NCI-H524 (cell line): ENCODE data around the gene ACKR2.
A peak's percentile ranks its signal among the peaks of the same experiment; 100 is the strongest.
"Not testable (repeated sequence)": the region's sequence is repeated elsewhere in the genome, so short reads cannot be mapped to it uniquely, and the experiment has no call there.

Experiments
- DNase-seq, 2 experiments: peaks; one replicate each; lab custom pipeline; 2025; lab: John Stamatoyannopoulos, UW

The ACKR2 gene

DNA sequence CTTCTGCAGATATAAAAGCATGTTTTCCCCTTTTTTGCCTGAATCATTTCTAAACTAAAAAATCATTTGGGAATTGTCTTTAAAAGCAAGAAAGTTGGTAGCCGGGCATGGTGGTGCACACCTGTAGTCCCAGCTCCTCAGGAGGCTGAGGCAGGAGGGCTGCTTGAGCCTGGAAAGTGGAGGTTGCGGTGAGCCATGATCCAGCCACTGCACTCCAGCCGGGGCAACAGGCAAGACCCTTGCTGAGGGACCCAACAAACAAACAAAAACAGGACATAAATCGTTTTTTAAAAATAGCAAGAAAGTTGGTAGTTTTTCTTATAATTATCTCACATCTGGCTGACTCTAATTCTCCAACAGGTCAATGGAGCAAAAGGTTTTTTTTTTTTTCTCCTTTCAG lies 7.5 kb upstream of the ACKR2 start:
- no peak for DNase-seq

GRCh38 chr3:42802876-42803413 lies 6.3 kb upstream of the ACKR2 start:
- no peak for DNase-seq

DNA sequence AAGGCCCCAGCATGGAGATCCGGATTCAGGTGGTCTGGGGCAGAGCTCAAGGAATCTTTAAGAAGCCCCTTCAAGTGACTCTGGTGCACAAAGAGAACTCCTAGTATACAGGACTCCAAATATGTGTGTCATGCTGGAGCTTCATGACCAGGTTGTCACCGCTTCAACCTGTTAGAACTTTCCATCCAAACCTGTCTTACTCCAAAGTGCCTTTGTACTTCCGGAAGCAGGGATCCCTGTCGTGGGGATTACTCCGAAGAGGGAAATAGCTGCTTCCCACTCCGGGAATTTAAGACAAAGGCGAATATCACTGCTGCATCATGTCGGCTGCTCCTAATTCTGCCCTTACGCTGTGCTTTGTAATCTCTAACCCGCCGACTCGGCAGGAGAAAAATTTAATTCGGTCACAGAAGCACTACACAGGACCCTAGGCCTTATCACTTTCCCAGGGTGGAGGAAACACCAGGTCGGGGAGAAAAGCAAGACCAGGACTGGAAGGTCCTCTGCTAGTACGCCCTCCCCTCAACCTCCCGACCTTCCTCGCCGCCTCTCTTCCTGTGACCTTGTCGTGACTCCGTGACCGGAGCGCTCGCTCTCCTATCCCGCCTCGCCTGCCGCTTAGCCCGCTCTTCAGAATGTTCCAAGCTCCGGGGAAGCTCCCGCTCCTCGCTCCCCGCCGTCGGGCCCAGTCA lies 5.7 kb upstream of the ACKR2 start:
- DNase-seq = peak; percentile 55 to 66

DNA sequence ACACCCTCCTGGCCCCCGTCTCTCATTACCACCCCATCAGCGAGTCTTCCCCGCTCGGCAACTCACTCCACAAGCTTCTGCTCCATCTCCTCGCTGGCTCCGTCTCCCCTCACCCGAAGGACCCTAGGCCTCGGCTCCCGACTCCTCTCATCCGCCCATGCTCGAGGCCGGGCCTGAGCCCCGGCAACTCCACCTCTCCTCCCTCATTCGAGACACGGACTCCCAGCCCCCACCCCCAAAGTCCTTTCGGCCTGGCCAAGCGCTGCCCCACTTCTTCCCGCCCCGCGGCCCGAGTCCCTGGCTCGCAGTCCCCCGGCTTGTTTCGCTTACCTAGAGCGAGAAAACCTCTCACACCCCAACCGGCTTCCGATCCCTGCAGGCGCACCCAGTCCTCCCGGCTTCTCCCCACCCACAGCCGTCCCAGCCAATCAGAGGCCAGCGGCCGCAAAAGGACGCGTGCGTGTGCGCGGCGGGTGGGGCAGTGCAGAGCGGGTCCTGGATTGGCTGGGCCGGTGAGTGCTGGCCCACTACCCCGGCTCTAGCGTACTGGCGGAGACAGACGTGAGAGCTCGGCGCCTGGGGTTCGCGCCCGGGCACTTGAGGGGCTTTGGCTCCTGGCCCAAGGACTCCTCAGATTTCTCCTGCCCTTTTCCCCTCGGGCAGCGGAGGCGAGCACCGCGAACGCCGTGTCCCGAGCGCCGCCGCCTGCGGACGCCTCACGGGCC lies 5.0 kb upstream of the ACKR2 start, which contains the start of gene HIGD1A:
HIGD1A (minus strand) TSS at position 385 of the 725 bp plus-strand sequence. CDS start 10,237 bp downstream, outside the sequence.
- DNase-seq = peak; percentile 94

DNA sequence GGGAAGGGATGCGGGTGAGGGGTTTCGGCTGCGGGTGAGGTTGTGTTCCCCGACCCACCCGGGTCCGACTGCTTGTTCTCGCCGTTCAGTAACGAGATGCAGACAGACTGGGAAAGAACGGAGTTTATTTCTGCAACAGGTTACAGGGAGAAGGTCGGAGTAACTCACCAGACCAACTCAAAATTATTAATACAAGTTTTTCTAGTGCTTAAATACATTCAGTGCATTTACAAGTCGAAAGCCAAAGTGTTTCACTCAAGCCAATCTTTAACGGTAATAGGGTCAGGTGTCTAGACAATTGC lies 4.5 kb upstream of the ACKR2 start:
- DNase-seq = no peak

DNA sequence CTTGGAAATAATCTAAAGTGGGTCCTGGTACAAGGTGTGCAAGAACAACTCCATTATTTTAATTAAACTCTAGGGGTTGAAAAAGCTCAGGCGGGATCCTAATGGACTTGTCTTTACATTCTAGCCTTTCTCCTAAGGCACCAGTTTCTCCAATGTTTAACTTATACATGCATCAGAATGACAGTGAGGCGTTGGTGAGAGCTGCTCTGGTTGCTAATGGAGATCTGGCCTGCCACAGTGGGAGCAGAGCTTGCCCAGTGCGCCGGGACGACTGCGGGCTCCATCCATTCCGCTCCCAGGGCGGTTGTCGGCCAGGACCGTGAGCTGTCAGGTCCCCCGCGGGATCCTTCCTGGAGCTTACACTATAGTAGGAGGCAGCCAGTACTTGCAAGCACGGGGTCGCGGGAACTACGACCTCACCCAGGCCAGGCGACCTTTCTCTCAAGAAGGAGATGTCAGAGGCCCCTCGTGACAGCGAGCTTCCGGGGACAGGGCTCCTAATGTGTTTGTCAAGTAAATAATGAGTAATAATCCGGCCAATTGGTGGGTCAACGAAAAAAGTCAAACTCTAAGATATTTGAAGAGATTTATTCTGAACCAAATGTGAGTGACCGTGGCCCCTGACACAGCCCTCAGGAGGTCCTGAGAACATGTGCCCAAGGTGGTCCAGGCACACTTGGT lies 4.0 kb upstream of the ACKR2 start:
- peak in 1 of 2 experiments; percentile 15 for DNase-seq

GRCh38 chr3:42807929-42808328 lies 1.3 kb upstream of the ACKR2 start:
- DNase-seq = no peak

DNA sequence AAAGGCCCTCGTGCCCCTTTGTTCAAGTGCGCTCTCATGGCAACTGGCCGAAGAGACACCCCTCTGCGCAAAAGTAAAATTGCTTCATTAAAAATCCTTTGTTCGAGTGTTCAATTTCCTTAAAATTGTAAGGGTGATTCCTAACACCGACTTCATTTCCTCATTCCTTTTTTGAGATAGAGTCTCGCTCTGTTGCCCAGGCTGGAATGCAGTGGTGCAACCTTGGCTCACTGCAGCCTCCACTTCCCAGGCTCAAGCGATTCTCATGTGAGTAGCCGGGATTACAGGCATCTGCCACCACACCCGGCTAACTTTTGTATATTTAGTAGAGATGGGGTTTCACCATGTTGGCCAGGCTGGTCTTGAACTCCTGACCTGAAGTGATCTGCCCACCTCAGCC lies 1.5 kb downstream of the ACKR2 start:
- DNase-seq = not testable (repeated sequence)

GRCh38 chr3:42811118-42811883 lies 2.1 kb downstream of the ACKR2 start:
- DNase-seq = not testable (repeated sequence)

GRCh38 chr3:42814246-42814645 lies 5.0 kb downstream of the ACKR2 start:
- no peak for DNase-seq

- peak; percentile 1 to 16 for DNase-seq
These were observed 5.8 kb downstream of the ACKR2 start for GRCh38 chr3:42814914-42815507.

- no peak for DNase-seq
These were observed 6.6 kb downstream of the ACKR2 start for GRCh38 chr3:42815826-42816225.

- peak; percentile 50 to 86 for DNase-seq
These were observed 10.2 kb downstream of the ACKR2 start for GRCh38 chr3:42819351-42819965.

DNA sequence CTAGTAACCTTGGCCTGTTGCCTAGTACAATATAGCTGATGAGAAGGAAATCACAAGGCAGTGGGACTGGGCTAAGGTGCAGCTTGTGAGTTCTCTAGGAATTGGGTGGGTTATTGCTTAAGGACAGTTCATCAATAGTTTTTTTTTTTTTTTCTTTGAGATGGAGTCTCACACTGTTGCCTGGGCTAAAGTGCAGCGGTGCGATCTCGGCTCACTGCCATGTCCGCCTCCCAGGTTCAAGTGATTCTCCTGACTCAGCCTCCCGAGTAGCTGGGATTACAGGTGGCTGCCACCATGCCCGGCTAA lies 11.5 kb downstream of the ACKR2 start:
- DNase-seq = no peak

- DNase-seq = no peak
These were observed 13.6 kb downstream of the ACKR2 start for GRCh38 chr3:42822828-42823227.

GRCh38 chr3:42823351-42823750 lies 14.1 kb downstream of the ACKR2 start:
- DNase-seq = peak; percentile 14

GRCh38 chr3:42826141-42826540 lies 16.9 kb downstream of the ACKR2 start:
- DNase-seq = no peak

GRCh38 chr3:42827023-42827422 lies 17.8 kb downstream of the ACKR2 start:
- no peak for DNase-seq

- no peak for DNase-seq
These were observed 18.4 kb downstream of the ACKR2 start for GRCh38 chr3:42827654-42828053.

DNA sequence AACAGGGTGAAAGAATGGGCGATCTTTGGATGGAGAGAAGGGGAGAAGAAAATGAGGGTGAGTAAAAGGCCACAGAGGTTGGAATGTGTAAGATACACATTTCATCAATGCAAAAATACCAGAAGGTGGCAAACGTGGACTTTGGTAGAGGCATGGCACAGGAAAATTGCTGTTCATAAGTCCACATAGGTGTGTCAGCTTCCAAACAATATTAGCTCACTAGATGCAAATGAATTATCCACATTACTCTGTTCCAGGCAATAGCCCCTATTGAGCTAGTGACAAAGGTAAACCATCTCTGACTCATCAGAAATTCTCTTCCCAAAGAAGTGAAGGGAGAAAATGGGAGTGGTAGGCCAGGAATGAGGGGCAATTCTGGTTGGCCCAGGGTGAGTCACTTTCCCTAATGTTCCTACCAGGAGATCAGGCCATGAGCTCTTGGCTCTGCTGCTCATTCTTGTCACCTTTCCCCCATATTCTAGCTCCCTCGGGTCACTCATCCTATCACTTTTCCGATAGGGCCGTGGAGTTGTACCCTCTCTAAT lies 19.9 kb downstream of the ACKR2 start:
- no peak for DNase-seq
